Measurements from ENCODE around the gene DTNBP1. TPM values are rescaled to one million over a fixed set of nuclear protein-coding genes. Genes with fewer than 3 reads are reported as not detected.
"Not testable (repeated sequence)": the region's sequence is repeated elsewhere in the genome, so short reads cannot be mapped to it uniquely, and the experiment has no call there.

The DTNBP1 gene
- total and polyA plus RNA-seq, 11 donors, result 7.0 to 38.4 (median 18.5) TPM

GRCh38 chr6:15656145-15656544 is 6.7 kb downstream of the DTNBP1 start:
- DNase-seq (no peak), ATAC-seq (no peak)
- Histone ChIP-seq H3K36me3 (peaks cover 0 to 13% (median under 1%) of the 10 kb centered on the region in 9 donors), H3K9me3 (no peaks in the 10 kb centered on the region), H3K27ac (no peak overlapping the region), H3K4me1 (peaks cover 0 to 31% (median 4%) of the 10 kb centered on the region in 12 donors), H3K4me3 (no peak overlapping the region), H3K27me3 (no peaks in the 10 kb centered on the region)
- 86 to 89% (median 89%) methylated on average over 3 of the region's 3 CpGs for WGBS, 4 donors
- TF ChIP-seq POLR2A (IDR thresholded peaks at IDR 0.05), result no peak
- TF ChIP-seq, protein P1, sequence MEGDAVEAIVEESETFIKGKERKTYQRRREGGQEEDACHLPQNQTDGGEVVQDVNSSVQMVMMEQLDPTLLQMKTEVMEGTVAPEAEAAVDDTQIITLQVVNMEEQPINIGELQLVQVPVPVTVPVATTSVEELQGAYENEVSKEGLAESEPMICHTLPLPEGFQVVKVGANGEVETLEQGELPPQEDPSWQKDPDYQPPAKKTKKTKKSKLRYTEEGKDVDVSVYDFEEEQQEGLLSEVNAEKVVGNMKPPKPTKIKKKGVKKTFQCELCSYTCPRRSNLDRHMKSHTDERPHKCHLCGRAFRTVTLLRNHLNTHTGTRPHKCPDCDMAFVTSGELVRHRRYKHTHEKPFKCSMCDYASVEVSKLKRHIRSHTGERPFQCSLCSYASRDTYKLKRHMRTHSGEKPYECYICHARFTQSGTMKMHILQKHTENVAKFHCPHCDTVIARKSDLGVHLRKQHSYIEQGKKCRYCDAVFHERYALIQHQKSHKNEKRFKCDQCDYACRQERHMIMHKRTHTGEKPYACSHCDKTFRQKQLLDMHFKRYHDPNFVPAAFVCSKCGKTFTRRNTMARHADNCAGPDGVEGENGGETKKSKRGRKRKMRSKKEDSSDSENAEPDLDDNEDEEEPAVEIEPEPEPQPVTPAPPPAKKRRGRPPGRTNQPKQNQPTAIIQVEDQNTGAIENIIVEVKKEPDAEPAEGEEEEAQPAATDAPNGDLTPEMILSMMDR (IDR thresholded peaks at IDR 0.05), result no peak
- intact Hi-C loops (cut with DNase I), result no loop called here

DNA sequence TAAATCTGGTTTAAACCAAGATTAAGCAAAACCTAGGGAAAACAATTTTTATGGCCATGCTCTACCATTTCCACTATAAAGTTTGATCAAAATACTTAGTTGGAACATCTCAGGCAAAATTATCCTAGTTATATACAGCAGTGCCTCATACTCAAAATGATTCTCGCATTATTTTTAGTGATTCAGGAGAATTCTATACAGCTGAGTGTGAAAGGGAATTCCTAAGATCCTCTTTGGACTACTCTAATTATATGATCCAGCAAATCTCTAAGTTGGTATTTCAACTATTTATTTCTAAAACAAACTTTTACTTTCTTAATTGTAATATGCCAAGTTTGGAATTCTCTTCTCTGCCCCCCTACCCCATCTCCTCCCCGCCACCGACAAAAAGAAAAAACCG is 8.6 kb downstream of the DTNBP1 start:
- Histone ChIP-seq H3K4me3 (no peak overlapping the region), H3K9me3 (no peaks in the 10 kb centered on the region), H3K27me3 (no peaks in the 10 kb centered on the region), H3K27ac (no peak overlapping the region), H3K36me3 (peaks cover 0 to 27% (median 14%) of the 10 kb centered on the region in 9 donors), H3K4me1 (peaks cover 0 to 29% (median 4%) of the 10 kb centered on the region in 12 donors)
- intact Hi-C loops (cut with DNase I), result no loop called here
- DNase-seq (no peak), ATAC-seq (no peak)
- WGBS, 4 donors, result 72 to 90% (median 79%) methylated on average over 4 of the region's 4 CpGs
- TF ChIP-seq, protein P1 (IDR thresholded peaks at IDR 0.05), result no peak
- no peak for TF ChIP-seq POLR2A (IDR thresholded peaks at IDR 0.05)

DNA sequence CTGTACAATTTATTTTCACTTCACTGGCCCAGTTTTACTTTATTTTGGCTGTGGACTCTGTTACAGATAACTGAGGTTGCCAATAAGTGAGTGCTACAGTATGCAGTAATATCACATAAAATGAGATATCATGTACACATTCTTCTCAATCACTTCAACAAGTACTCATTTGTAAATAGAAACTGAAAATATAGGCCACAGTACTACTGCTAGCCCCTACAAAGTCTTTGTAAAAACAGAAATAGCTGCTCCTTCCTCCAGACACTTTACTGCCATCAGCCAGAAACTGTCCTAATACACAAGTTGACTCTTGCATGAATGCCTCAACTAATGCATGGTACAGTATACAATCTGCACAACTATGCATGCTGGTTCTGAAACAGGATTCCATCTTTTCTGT is 9.2 kb downstream of the DTNBP1 start:
- Histone ChIP-seq H3K36me3 (peaks cover 0 to 34% (median 21%) of the 10 kb centered on the region in 9 donors), H3K4me1 (peaks cover 0 to 29% (median 4%) of the 10 kb centered on the region in 12 donors), H3K4me3 (no peak overlapping the region), H3K9me3 (peaks cover 0 to 5% (median 0%) of the 10 kb centered on the region in 12 donors), H3K27ac (no peak overlapping the region), H3K27me3 (no peaks in the 10 kb centered on the region)
- intact Hi-C loops (cut with DNase I), result no loop called here
- peak in 1 of 4 donors; percentile 68 for ATAC-seq
- no peak for DNase-seq
- TF ChIP-seq POLR2A (IDR thresholded peaks at IDR 0.05), result no peak
- TF ChIP-seq, protein P1 (IDR thresholded peaks at IDR 0.05), result no peak

DNA sequence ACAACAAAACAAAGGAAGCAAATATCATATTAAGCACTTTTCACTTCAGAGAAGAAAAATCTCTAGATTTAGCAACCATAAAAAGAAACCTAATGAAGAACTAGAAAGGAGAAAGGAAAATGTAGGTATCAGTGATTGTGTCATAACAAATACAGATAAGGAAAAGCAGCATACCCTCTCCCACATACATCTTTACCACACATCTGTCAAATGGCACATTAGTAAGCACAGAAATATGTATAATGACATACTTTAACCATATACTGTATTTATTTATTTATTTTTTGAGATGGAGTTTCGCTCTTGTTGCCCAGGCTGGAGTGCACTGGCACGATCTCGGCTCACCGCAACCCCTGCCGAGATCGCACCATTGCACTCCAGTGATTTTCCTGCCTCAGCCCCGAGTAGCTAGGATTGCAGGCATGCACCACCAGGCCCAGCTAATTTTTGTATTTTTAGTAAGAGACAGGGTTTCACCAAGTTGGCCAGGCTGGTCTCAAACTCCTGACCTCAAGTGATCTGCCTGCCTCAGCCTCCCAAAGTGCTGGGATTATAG is 12.7 kb downstream of the DTNBP1 start:
- H3K4me3 ChIP-seq; H3K27me3 ChIP-seq; DNase-seq; ATAC-seq; intact Hi-C loops (cut with DNase I); H3K27ac ChIP-seq: not testable (repeated sequence)
- Histone ChIP-seq H3K4me1 (peaks cover 0 to 22% (median 4%) of the 10 kb centered on the region in 12 donors), H3K36me3 (peaks cover 0 to 42% (median 22%) of the 10 kb centered on the region in 9 donors), H3K9me3 (peaks cover 0 to 29% (median 0%) of the 10 kb centered on the region in 12 donors)
- 77 to 96% (median 90%) methylated on average over 7 of the region's 7 CpGs for WGBS, 4 donors

DNA sequence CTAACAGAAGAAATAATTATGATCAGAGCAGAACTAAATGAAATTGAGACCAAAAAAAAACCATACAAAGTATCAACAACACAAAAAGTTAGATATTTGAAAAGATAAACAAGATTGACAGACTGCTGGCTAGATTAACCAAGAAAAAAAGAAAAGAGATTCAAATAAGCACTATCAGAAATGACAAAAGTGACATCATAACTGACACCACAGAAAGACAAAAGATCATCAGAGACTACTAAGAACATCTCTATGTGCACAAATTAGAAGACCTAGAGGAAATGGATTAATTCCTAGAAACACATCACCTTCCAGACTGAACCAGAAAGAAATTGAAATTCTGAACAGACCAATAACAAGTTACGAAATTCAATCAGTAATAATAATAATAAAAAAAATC is 17.9 kb downstream of the DTNBP1 start:
- TF ChIP-seq, protein P1 (IDR thresholded peaks at IDR 0.05), result no peak
- TF ChIP-seq POLR2A (IDR thresholded peaks at IDR 0.05), result no peak
- DNase-seq (no peak), ATAC-seq (no peak)
- no peak overlapping the region for H3K27ac ChIP-seq
- peaks cover 0 to 31% (median 6%) of the 10 kb centered on the region in 9 donors for H3K36me3 ChIP-seq
- peaks cover 0 to 54% (median 15%) of the 10 kb centered on the region in 12 donors for H3K9me3 ChIP-seq
- intact Hi-C loops (cut with DNase I), result no loop called here
- H3K4me3 ChIP-seq, result no peak overlapping the region
- no peaks in the 10 kb centered on the region for H3K27me3 ChIP-seq
- no peaks in the 10 kb centered on the region for H3K4me1 ChIP-seq
- WGBS, 4 donors, result 94 to 100% (median 97%) methylated on average over 1 of the region's 1 CpG
